Astrocyte (in vitro differentiated cells and primary cell): ENCODE results near the gene EIF2B5.

Source experiments
- EZH2 ChIP-seq: IDR thresholded peaks from 2 replicates; pipeline ENCODE4 v1.6.1; 2012; ENCODE audit warnings: mild to moderate bottlenecking, low read length, inconsistent platforms; ENCODE audit not compliant: insufficient read depth
- TF ChIP-seq, protein P1 (sequence below): IDR thresholded peaks from 2 replicates; pipeline ENCODE4 v1.5.1; 2011; ENCODE audit warnings: low read depth, mild to moderate bottlenecking, inconsistent platforms, low read length, moderate library complexity; ENCODE audit not compliant: insufficient read depth

DNA sequence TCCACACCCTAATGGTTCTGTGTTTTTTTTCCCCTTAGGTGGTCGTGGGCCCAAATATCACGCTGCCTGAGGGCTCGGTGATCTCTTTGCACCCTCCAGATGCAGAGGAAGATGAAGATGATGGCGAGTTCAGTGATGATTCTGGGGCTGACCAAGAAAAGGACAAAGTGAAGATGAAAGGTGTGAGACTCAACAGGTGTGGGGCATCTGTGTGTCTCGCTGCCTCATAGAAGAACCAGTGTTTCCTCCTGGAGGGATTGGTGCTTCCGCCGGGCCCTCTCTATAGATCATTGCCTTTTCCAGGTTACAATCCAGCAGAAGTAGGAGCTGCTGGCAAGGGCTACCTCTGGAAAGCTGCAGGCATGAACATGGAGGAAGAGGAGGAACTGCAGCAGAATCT, 7.0 kb downstream of the EIF2B5 start:
- TF ChIP-seq, protein P1, sequence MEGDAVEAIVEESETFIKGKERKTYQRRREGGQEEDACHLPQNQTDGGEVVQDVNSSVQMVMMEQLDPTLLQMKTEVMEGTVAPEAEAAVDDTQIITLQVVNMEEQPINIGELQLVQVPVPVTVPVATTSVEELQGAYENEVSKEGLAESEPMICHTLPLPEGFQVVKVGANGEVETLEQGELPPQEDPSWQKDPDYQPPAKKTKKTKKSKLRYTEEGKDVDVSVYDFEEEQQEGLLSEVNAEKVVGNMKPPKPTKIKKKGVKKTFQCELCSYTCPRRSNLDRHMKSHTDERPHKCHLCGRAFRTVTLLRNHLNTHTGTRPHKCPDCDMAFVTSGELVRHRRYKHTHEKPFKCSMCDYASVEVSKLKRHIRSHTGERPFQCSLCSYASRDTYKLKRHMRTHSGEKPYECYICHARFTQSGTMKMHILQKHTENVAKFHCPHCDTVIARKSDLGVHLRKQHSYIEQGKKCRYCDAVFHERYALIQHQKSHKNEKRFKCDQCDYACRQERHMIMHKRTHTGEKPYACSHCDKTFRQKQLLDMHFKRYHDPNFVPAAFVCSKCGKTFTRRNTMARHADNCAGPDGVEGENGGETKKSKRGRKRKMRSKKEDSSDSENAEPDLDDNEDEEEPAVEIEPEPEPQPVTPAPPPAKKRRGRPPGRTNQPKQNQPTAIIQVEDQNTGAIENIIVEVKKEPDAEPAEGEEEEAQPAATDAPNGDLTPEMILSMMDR = no peak
- no peak for TF ChIP-seq EZH2
